Stimulated activated CD8-positive, alpha-beta memory T cell treated with anti-CD3 and anti-CD28 coated beads, Interleukin-15, amount 100 ng/mL, for 24 hours (primary cell): ENCODE data around the gene CNGB1.
"Not testable (repeated sequence)": the region's sequence is repeated elsewhere in the genome, so short reads cannot be mapped to it uniquely, and the experiment has no call there.

ENCODE experiments used
- DNase-seq: peaks from one replicate; pipeline ENCODE4 v3.0.0-alpha.2; 2020; ENCODE audit warnings: low read depth

Gene CNGB1

GRCh38 chr16:57884655-57885133, 86.2 kb downstream of the CNGB1 start:
- DNase-seq: no peak

- DNase-seq: no peak
Measured at GRCh38 chr16:57883953-57884654, 86.8 kb downstream of the CNGB1 start.

GRCh38 chr16:57883480-57883879, 87.4 kb downstream of the CNGB1 start:
- DNase-seq: no peak

- DNase-seq: no peak
Measured at GRCh38 chr16:57882792-57883191, 88.1 kb downstream of the CNGB1 start.

GRCh38 chr16:57882206-57882605, 88.7 kb downstream of the CNGB1 start:
- no peak for DNase-seq

- DNase-seq: no peak
Measured at GRCh38 chr16:57878586-57878985, 92.3 kb downstream of the CNGB1 start.

- no peak for DNase-seq
Measured at GRCh38 chr16:57876210-57876609, 94.7 kb downstream of the CNGB1 start.

GRCh38 chr16:57875347-57875746, 95.6 kb downstream of the CNGB1 start:
- no peak for DNase-seq

- DNase-seq: no peak
Measured at GRCh38 chr16:57873218-57873617, 97.7 kb downstream of the CNGB1 start.

GRCh38 chr16:57872764-57873163, 98.2 kb downstream of the CNGB1 start:
- DNase-seq: not testable (repeated sequence)

GRCh38 chr16:57871456-57871855, 99.5 kb downstream of the CNGB1 start:
- DNase-seq: no peak

- no peak for DNase-seq
Measured at GRCh38 chr16:57870753-57871454, 100.0 kb downstream of the CNGB1 start.

GRCh38 chr16:57868913-57869520, 101.9 kb downstream of the CNGB1 start:
- no peak for DNase-seq

- no peak for DNase-seq
Measured at GRCh38 chr16:57867000-57867561, 103.8 kb downstream of the CNGB1 start.

- DNase-seq: no peak
Measured at GRCh38 chr16:57866529-57866918, 104.4 kb downstream of the CNGB1 start.

GRCh38 chr16:57865746-57866528, 105.0 kb downstream of the CNGB1 start:
- DNase-seq: no peak

- no peak for DNase-seq
Measured at GRCh38 chr16:57863434-57864160, 107.3 kb downstream of the CNGB1 start.

- DNase-seq: no peak
Measured at GRCh38 chr16:57862698-57863433, 108.1 kb downstream of the CNGB1 start.

GRCh38 chr16:57859331-57859730, 111.6 kb downstream of the CNGB1 start:
- no peak for DNase-seq

- no peak for DNase-seq
Measured at GRCh38 chr16:57858635-57859034, 112.3 kb downstream of the CNGB1 start.

GRCh38 chr16:57857991-57858390, 112.9 kb downstream of the CNGB1 start:
- not testable (repeated sequence) for DNase-seq
